BJ (cell line): ENCODE data around the gene BARHL2. TPM values are rescaled to one million over a fixed set of nuclear protein-coding genes. Genes with fewer than 3 reads are reported as not detected.

Experiments used
- CTCF ChIA-PET: fragments of 350-600 bp; formaldehyde crosslinking; extraction: SDS; loops from one replicate; lab custom pipeline; 2021; ENCODE audit warnings: antibody characterized with exemption, inconsistent platforms; lab: Yijun Ruan, JAX
- POLR2A ChIA-PET: fragments of 300-600 bp; sonication (Branson Sonifier 250); formaldehyde crosslinking; extraction: SDS; loops from one replicate; lab custom pipeline; 2021; ENCODE audit warnings: antibody characterized with exemption; lab: Charles Lee
- DNase-seq: peaks from one replicate; pipeline ENCODE4 v3.0.0-alpha.2; 2011; ENCODE audit warnings: low read depth
- H3K27me3 ChIP-seq: 2 replicates; pipeline ENCODE4 v1.6.0; 2011; ENCODE audit warnings: low read length; ENCODE audit not compliant: control insufficient read depth, insufficient read depth
- H3K36me3 ChIP-seq: 2 replicates; pipeline ENCODE4 v1.5.1; 2011; ENCODE audit warnings: low read length; ENCODE audit not compliant: control insufficient read depth, insufficient read depth
- H3K4me3 ChIP-seq: 2 replicates; pipeline ENCODE4 v1.5.1; 2011; ENCODE audit warnings: low read depth, mild to moderate bottlenecking, control low read depth, low read length
- CTCF ChIP-seq: IDR thresholded peaks from 2 replicates; pipeline ENCODE4 v1.5.1; 2011; ENCODE audit warnings: low read depth, mild to moderate bottlenecking, control low read depth, inconsistent platforms, low read length, moderate library complexity; ENCODE audit not compliant: insufficient read depth
- polyA plus RNA-seq: library from polyadenylated mRNA; depleted of rRNA; stranded (reverse); fragments of >200 nt; gene quantifications from 2 replicates; pipeline ENCODE4 v1.2.3, GENCODE V29; 2011

BARHL2 gene
- polyA plus RNA-seq, 1 experiment = not detected

- no peaks in the 10 kb centered on the region for H3K36me3 ChIP-seq
- peaks cover 78% of the 10 kb centered on the region for H3K27me3 ChIP-seq
- no peak for DNase-seq
- ChIA-PET CTCF (interaction anchor here (1.1 kb wide), 1 partner anchor 11 kb away, joined by 3 read pairs; no protein-coding TSS in a partner anchor), POLR2A (no interaction called here)
- TF ChIP-seq CTCF = no peak
- H3K4me3 ChIP-seq = no peak overlapping the region
These were observed 8.0 kb upstream of the BARHL2 start for GRCh38 chr1:90724926-90725656.

GRCh38 chr1:90724361-90724760 lies 7.3 kb upstream of the BARHL2 start:
- no peak for DNase-seq
- ChIA-PET CTCF (interaction anchor here (1.1 kb wide), 1 partner anchor 10 kb away, joined by 3 read pairs; no protein-coding TSS in a partner anchor), POLR2A (no interaction called here)
- Histone ChIP-seq H3K36me3 (no peaks in the 10 kb centered on the region), H3K4me3 (no peak overlapping the region), H3K27me3 (peaks cover 78% of the 10 kb centered on the region)
- no peak for TF ChIP-seq CTCF

GRCh38 chr1:90723590-90724108 lies 6.5 kb upstream of the BARHL2 start:
- Histone ChIP-seq H3K27me3 (peaks cover 79% of the 10 kb centered on the region), H3K36me3 (no peaks in the 10 kb centered on the region), H3K4me3 (no peak overlapping the region)
- ChIA-PET POLR2A (no interaction called here), CTCF (interaction anchor here (1.1 kb wide), 1 partner anchor 9 kb away, joined by 3 read pairs; no protein-coding TSS in a partner anchor)
- TF ChIP-seq CTCF = no peak
- no peak for DNase-seq

- no peak for DNase-seq
- H3K36me3 ChIP-seq = no peaks in the 10 kb centered on the region
- ChIA-PET CTCF (interaction anchor here (1.7 to 4.1 kb wide), 3 partner anchors 10 to 443 kb away, joined by 6 to 25 read pairs (median 8); no protein-coding TSS in a partner anchor), POLR2A (no interaction called here)
- no peak overlapping the region for H3K4me3 ChIP-seq
- no peak for TF ChIP-seq CTCF
- H3K27me3 ChIP-seq = peaks cover 80% of the 10 kb centered on the region
These were observed 5.9 kb upstream of the BARHL2 start for GRCh38 chr1:90722874-90723589.
